Measurements from ENCODE around the gene GTPBP2. TPM values are rescaled to one million over a fixed set of nuclear protein-coding genes. Genes with fewer than 3 reads are reported as not detected.

GTPBP2 gene
- total and polyA plus RNA-seq, 2 of the 4 experiments (the other 2 are of a cell fraction), result 38.4 to 86.6 TPM

- no peak overlapping the region for H3K27ac ChIP-seq (ENCODE audit: insufficient read depth, low read length)
- H4K91ac ChIP-seq (ENCODE audit: insufficient read depth, low read depth, low read length), result no peak overlapping the region
- H3K4me1 ChIP-seq (ENCODE audit: control insufficient read depth, insufficient read depth, low read length), result peaks cover 2% of the 10 kb centered on the region; the same call in 1 of the 2 replicates
- no peak overlapping the region for H3K56ac ChIP-seq (ENCODE audit: extremely low read depth, insufficient read depth, low read length)
- TF ChIP-seq RAD21 (IDR thresholded peaks at IDR 0.05; ENCODE audit: low read length) (no peak), CEBPB (IDR thresholded peaks at IDR 0.05; ENCODE audit: low read depth, low read length) (no peak), MAZ (IDR thresholded peaks at IDR 0.05; ENCODE audit: borderline replicate concordance, low read depth, low read length) (no peak), SMC3 (IDR thresholded peaks at IDR 0.05; ENCODE audit: low read depth, low read length) (no peak), RCOR1 (IDR thresholded peaks at IDR 0.05; ENCODE audit: insufficient replicate concordance, low read length) (no peak), BHLHE40 (IDR thresholded peaks at IDR 0.05; ENCODE audit: low read depth, low read length) (no peak), RFX5 (IDR thresholded peaks at IDR 0.05; ENCODE audit: low read depth, low read length) (no peak), POLR2A (IDR thresholded peaks at IDR 0.05; ENCODE audit: low read depth, low read length) (no peak), NFE2L2 (IDR thresholded peaks at IDR 0.05; ENCODE audit: low read depth, low read length) (no peak), CHD1 (IDR thresholded peaks at IDR 0.05; ENCODE audit: low read depth, low read length) (no peak), MAFK (IDR thresholded peaks at IDR 0.05; ENCODE audit: low read depth, low read length) (no peak)
- TF ChIP-seq, protein P1, sequence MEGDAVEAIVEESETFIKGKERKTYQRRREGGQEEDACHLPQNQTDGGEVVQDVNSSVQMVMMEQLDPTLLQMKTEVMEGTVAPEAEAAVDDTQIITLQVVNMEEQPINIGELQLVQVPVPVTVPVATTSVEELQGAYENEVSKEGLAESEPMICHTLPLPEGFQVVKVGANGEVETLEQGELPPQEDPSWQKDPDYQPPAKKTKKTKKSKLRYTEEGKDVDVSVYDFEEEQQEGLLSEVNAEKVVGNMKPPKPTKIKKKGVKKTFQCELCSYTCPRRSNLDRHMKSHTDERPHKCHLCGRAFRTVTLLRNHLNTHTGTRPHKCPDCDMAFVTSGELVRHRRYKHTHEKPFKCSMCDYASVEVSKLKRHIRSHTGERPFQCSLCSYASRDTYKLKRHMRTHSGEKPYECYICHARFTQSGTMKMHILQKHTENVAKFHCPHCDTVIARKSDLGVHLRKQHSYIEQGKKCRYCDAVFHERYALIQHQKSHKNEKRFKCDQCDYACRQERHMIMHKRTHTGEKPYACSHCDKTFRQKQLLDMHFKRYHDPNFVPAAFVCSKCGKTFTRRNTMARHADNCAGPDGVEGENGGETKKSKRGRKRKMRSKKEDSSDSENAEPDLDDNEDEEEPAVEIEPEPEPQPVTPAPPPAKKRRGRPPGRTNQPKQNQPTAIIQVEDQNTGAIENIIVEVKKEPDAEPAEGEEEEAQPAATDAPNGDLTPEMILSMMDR (conservative IDR thresholded peaks at IDR 0.05; ENCODE audit: low read depth, low read length), result no peak
- TF ChIP-seq, protein P2, sequence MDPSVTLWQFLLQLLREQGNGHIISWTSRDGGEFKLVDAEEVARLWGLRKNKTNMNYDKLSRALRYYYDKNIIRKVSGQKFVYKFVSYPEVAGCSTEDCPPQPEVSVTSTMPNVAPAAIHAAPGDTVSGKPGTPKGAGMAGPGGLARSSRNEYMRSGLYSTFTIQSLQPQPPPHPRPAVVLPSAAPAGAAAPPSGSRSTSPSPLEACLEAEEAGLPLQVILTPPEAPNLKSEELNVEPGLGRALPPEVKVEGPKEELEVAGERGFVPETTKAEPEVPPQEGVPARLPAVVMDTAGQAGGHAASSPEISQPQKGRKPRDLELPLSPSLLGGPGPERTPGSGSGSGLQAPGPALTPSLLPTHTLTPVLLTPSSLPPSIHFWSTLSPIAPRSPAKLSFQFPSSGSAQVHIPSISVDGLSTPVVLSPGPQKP (IDR thresholded peaks at IDR 0.05; ENCODE audit: borderline replicate concordance, low read depth, low read length), result no peak
- in situ Hi-C loops (cut with MboI; ENCODE audit: low sequenced_read_pairs) (no loop called here), intact Hi-C loops (cut with micrococcal nuclease) (no loop called here), dilution Hi-C loops (cut with HindIII; ENCODE audit: low sequenced_read_pairs, unreplicated experiment) (no loop called here)
- no peak overlapping the region for H2AK5ac ChIP-seq (ENCODE audit: low read depth, low read length)
- no peak overlapping the region for H2AFZ ChIP-seq (replicated peaks; ENCODE audit: low read length, poor library complexity)
- ChIA-PET CTCF (no interaction called here), POLR2A (ENCODE audit: unreplicated experiment) (no interaction called here)
- H2BK15ac ChIP-seq (ENCODE audit: low read depth, low read length), result no peak overlapping the region
- no peak for ATAC-seq (ENCODE audit: low read depth)
- H2AK9ac ChIP-seq (replicated peaks; ENCODE audit: low read depth, low read length, poor library complexity), result no peak overlapping the region
- H4K20me1 ChIP-seq (ENCODE audit: insufficient read depth, low read length), result peaks cover 15% of the 10 kb centered on the region
- H3K9me1 ChIP-seq (ENCODE audit: insufficient read depth, low read length), result no peaks in the 10 kb centered on the region; the same call in 1 of the 2 replicates
- H2BK120ac ChIP-seq (ENCODE audit: low read depth, low read length), result no peak overlapping the region
- H3K4me2 ChIP-seq (ENCODE audit: low read depth, low read length), result no peak overlapping the region
- no peak overlapping the region for H3K18ac ChIP-seq (ENCODE audit: low read depth, low read length)
- no peak overlapping the region for H4K8ac ChIP-seq (ENCODE audit: low read depth in 2 of 2, low read length in 2 of 2)
- no peak overlapping the region for H3K23ac ChIP-seq (ENCODE audit: low read depth, low read length)
- H3K36me3 ChIP-seq (ENCODE audit: control insufficient read depth, insufficient read depth, low read length), result peaks cover 11% of the 10 kb centered on the region
- H2BK5ac ChIP-seq (ENCODE audit: low read depth, low read length, poor library complexity, severe bottlenecking), result no peak overlapping the region
- no peaks in the 10 kb centered on the region for H3K27me3 ChIP-seq (ENCODE audit: control insufficient read depth, insufficient read depth, low read length)
- WGBS, 2 experiments (ENCODE audit: extremely low coverage in 2 of 2, insufficient read length in 1 of 2), result no CpG with 5 or more reads among the region's 2 CpGs
- no peak overlapping the region for H3K14ac ChIP-seq (replicated peaks; ENCODE audit: low read depth, low read length)
- no peak overlapping the region for H3K9ac ChIP-seq (ENCODE audit: low read depth, low read length)
- peaks cover 19 to 41% of the 10 kb centered on the region in 2 experiments for H3K79me1 ChIP-seq (ENCODE audit: low read depth in 1 of 2, low read length in 2 of 2)
- peak; percentile 16 for DNase-seq
- no TSS peak for BruUV-seq (replicated peaks)
- H4K5ac ChIP-seq (ENCODE audit: low read depth, low read length), result no peak overlapping the region
- no peak overlapping the region for H2BK20ac ChIP-seq (ENCODE audit: low read depth, low read length)
- no peak overlapping the region for H3K4ac ChIP-seq (ENCODE audit: low read depth, low read length)
- no peaks in the 10 kb centered on the region for H3K9me3 ChIP-seq (ENCODE audit: control insufficient read depth, insufficient read depth, low read length)
- H3K4me3 ChIP-seq (ENCODE audit: insufficient read depth, low read depth, low read length), result no peak overlapping the region
Observed at GRCh38 chr6:43579171-43579570, 49.9 kb downstream of the GTPBP2 start.

Data from IMR-90 (cell line).